Calu3 (cell line): ENCODE data around the gene FAM219A. TPM values are rescaled to one million over a fixed set of nuclear protein-coding genes. Genes with fewer than 3 reads are reported as not detected.

Experiments
- BruUV-seq: library from RNA; stranded (reverse); fragments of 400-500 nt; replicated peaks from 2 replicates; lab custom pipeline; 2021; lab: Mats Ljungman, UMichigan
- CTCF ChIA-PET: fragments of 300-600 bp; sonication (Branson Sonifier 250); formaldehyde crosslinking; loops from one replicate; lab custom pipeline; 2022; ENCODE audit warnings: antibody characterized with exemption; lab: Charles Lee
- DNase-seq: peaks from one replicate; pipeline ENCODE4 v3.0.0; 2022
- H3K27ac Mint-ChIP-seq: one replicate; pipeline ENCODE4 v1.8.0; 2022; ENCODE audit warnings: mixed read lengths; ENCODE audit not compliant: unreplicated experiment
- H3K27me3 Mint-ChIP-seq: one replicate; pipeline ENCODE4 v1.8.0; 2022; ENCODE audit warnings: mixed read lengths; ENCODE audit not compliant: unreplicated experiment
- H3K36me3 Mint-ChIP-seq: one replicate; pipeline ENCODE4 v1.8.0; 2022; ENCODE audit warnings: mild to moderate bottlenecking, moderate library complexity, mixed read lengths; ENCODE audit not compliant: insufficient read depth, unreplicated experiment
- H3K4me1 Mint-ChIP-seq: one replicate; pipeline ENCODE4 v1.8.0; 2022; ENCODE audit warnings: mild to moderate bottlenecking, low read depth, mixed read lengths; ENCODE audit not compliant: unreplicated experiment
- H3K4me3 Mint-ChIP-seq: one replicate; pipeline ENCODE4 v1.8.0; 2022; ENCODE audit warnings: mild to moderate bottlenecking, low read depth, moderate library complexity, mixed read lengths; ENCODE audit not compliant: unreplicated experiment
- H3K9me3 Mint-ChIP-seq: one replicate; pipeline ENCODE4 v1.8.0; 2022; ENCODE audit warnings: low read depth, mixed read lengths; ENCODE audit not compliant: unreplicated experiment
- CTCF ChIP-seq: fragments of 200-600 bp; IDR thresholded peaks from one replicate; pipeline ENCODE4 v1.8.0; 2022; ENCODE audit warnings: antibody characterized with exemption; ENCODE audit not compliant: unreplicated experiment
- intact Hi-C: fragments of 100-400 bp; cut with micrococcal nuclease; formaldehyde crosslinking; loops from one replicate; pipeline ENCODE4 v1.10.0; 2022; ENCODE audit not compliant: unreplicated experiment
- total RNA-seq: library from RNA; stranded (reverse); gene quantifications from 2 replicates; pipeline ENCODE4 v1.2.3, GENCODE V29; 2022

The FAM219A gene
- total RNA-seq, 1 experiment from 2014 or later: 13.1 TPM

- H3K4me3 Mint-ChIP-seq: no peak overlapping the region
- H3K4me1 Mint-ChIP-seq: peaks cover 20% of the 10 kb centered on the region
- intact Hi-C loops: no loop called here
- H3K27me3 Mint-ChIP-seq: no peaks in the 10 kb centered on the region
- BruUV-seq: no TSS peak
- no peak for TF ChIP-seq CTCF
- DNase-seq: no peak
- no peaks in the 10 kb centered on the region for H3K9me3 Mint-ChIP-seq
- CTCF ChIA-PET: no interaction called here
- H3K27ac Mint-ChIP-seq: no peak overlapping the region
- H3K36me3 Mint-ChIP-seq: no peaks in the 10 kb centered on the region
Measured at GRCh38 chr9:34450644-34451043, 7.7 kb downstream of the FAM219A start.

DNA sequence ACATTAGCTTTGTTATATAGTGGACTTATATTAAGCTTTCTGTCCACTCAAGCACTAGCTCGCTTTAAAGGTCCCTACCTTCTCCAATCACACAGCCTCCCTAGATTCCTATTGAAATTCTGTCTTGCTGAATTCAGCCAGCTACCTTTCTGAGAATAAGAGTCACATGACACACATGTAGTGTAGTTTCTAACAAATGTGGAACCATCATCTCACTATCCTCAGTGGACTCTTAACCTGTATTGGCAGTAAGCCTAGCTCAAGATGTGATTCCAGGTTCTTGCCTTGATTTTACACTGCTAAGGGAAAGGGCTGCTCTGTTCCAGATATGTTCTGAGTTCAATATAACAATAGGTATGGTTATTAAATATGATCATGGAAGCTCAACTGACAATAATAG is 11.4 kb downstream of the FAM219A start:
- no peak for TF ChIP-seq CTCF
- Mint-ChIP-seq H3K4me3 (no peak overlapping the region), H3K9me3 (no peaks in the 10 kb centered on the region), H3K27me3 (no peaks in the 10 kb centered on the region), H3K4me1 (peaks cover 11% of the 10 kb centered on the region), H3K36me3 (no peaks in the 10 kb centered on the region), H3K27ac (no peak overlapping the region)
- BruUV-seq: no TSS peak
- intact Hi-C loops: no loop called here
- CTCF ChIA-PET: no interaction called here
- DNase-seq: no peak

DNA sequence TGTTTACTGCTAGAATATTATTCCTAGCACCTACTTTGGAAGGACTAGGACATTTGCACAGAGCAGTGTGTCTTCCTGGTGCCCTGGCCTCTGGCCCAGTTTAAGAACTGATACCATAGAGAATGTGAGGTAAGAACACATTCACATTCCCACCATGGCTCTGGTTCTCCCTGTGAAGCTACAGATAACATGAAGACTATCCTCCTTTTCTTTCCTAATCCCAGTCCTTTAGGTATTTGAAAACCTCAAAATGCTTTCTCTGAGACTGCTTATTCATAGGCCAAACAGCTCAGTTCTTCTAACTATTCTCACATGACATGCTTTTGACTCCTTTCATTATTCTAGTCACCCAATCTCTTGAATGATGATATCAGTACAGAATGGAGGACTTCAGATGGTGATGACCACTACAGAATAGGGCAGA is 11.9 kb downstream of the FAM219A start:
- no peaks in the 10 kb centered on the region for H3K27me3 Mint-ChIP-seq
- H3K4me3 Mint-ChIP-seq: no peak overlapping the region
- no peaks in the 10 kb centered on the region for H3K9me3 Mint-ChIP-seq
- intact Hi-C loops: no loop called here
- CTCF ChIA-PET: interaction anchor here (0.7 kb wide), 1 partner anchor 215 kb away, joined by 3 read pairs; no protein-coding TSS in a partner anchor
- DNase-seq: no peak
- H3K36me3 Mint-ChIP-seq: no peaks in the 10 kb centered on the region
- H3K4me1 Mint-ChIP-seq: peaks cover 10% of the 10 kb centered on the region
- no TSS peak for BruUV-seq
- no peak for TF ChIP-seq CTCF
- H3K27ac Mint-ChIP-seq: no peak overlapping the region

DNA sequence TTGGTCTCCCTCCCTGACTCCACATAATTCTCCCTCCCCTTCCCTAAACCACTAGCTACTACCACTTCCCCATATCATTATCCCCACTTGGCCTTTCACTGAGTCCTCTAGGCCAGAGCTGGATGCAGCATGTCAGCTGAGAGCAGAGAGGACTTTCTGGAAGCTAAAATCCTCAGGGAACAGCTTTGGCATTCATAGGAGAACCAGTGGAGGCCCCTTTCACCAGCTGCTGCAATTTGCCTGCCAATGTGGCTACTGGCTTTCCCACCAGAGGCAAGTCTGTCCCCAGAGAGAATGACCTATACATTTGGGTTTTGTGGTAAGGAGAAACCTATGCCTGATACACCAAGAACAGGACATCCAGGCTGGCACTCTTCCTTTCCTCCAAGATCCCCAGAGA is 14.4 kb downstream of the FAM219A start:
- intact Hi-C loops: no loop called here
- BruUV-seq: no TSS peak
- no peak for DNase-seq
- TF ChIP-seq CTCF: no peak
- Mint-ChIP-seq H3K27me3 (no peaks in the 10 kb centered on the region), H3K4me3 (no peak overlapping the region), H3K36me3 (no peaks in the 10 kb centered on the region), H3K27ac (no peak overlapping the region), H3K4me1 (peaks cover 8% of the 10 kb centered on the region), H3K9me3 (no peaks in the 10 kb centered on the region)
- CTCF ChIA-PET: no interaction called here
